GM18861 (cell line): ENCODE measurements around the gene ANTXR2.
"Not testable (repeated sequence)": the region's sequence is repeated elsewhere in the genome, so short reads cannot be mapped to it uniquely, and the experiment has no call there.

ENCODE experiments used
- ATAC-seq: cut with Tn5 transposase; IDR thresholded peaks from one replicate; pipeline ENCODE4 v1.9.1; 2021; ENCODE audit not compliant: unreplicated experiment

The ANTXR2 gene

DNA sequence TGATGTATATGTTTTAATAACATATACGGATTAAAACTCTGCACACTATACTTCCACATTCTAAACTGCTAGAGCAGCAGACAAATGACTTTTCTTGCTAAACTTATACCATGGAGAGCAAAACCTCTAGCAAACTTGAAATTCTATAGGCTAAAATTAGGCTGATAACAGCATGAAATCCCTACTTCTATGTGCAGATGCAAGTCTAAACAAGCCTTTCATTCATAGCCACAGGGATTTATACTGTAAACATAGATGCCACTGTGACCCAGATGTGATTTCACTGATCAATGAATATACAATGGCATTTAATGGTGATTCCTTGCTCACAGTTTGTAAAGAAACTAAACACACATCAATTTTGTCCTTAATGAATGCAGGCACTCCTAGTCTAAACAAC is 151.0 kb downstream of the ANTXR2 start:
- no peak for ATAC-seq

DNA sequence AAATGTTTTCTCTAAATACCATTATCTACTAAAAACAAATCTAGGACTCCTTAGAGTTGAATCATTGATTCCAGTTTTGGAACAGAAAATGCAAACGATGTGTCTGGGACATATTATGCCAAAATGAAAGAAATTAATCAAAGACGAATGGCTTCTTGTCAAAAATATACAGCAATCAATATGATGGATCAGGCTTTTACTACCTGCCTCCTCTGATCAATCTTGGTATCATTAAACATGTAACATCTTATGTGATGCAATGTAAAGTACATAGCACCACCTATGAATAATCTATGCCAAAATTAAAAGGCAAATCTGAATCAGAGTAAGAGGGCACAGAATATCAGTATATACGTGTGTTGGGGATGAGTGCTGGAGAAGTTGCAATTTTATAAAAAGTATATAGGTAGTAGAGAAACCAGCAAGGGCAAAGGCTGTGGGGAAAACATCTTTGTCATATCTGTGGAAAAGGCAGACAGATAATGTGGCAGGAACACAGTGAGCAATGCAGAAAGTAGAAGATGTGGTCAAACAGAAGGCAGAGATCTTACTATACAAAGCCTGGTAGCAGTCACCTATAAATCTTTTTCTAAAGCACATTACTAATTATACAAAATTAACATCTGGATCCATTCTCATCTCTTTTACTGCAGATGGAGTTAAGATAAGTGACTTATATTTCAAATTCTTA is 152.7 kb downstream of the ANTXR2 start:
- no peak for ATAC-seq

DNA sequence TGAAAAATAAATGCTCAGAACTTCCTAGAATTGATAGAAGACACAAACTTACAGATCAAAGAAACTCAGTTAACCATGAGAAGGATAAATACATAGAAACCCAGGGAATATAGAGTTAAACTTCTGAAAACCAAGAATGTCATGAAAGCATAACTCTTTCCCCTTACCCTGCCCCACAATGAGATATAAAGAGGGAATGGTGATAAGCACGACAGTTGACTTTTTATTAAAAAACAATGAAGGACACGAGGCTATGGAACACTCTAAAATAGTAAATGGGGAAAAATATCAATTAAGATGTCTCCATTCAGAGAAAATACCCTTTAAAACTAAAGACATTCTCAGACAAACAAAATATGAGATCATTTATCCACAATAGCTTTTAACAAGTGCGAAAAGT is 154.7 kb downstream of the ANTXR2 start:
- no peak for ATAC-seq

- ATAC-seq = peak; percentile 75
Observed at GRCh38 chr4:79917246-79917645, 155.8 kb downstream of the ANTXR2 start.

- no peak for ATAC-seq
Observed at GRCh38 chr4:79915246-79915645, 157.8 kb downstream of the ANTXR2 start.

GRCh38 chr4:79913581-79913980 is 159.4 kb downstream of the ANTXR2 start:
- ATAC-seq = no peak

GRCh38 chr4:79907001-79907400 is 166.0 kb downstream of the ANTXR2 start:
- no peak for ATAC-seq

DNA sequence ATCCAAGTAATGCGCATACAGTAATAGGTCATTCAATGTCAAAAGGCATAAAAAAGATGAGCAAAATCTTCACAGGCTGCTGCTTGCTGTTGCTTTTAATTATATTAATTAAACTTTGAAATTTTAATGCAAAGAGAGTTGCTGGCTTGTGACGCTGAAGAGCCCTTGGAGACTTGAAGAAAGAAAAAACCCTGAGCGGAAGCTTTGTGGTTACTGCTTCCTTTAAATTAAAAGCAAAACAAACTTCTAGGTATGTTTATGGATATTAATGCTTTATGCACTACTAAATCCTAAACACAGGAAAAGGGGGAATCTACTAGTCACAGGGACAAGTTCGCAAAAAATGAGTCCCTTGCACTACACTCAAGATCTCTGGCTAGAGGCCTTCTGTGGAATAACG is 166.7 kb downstream of the ANTXR2 start:
- ATAC-seq = no peak

GRCh38 chr4:79905212-79905611 is 167.8 kb downstream of the ANTXR2 start:
- no peak for ATAC-seq

DNA sequence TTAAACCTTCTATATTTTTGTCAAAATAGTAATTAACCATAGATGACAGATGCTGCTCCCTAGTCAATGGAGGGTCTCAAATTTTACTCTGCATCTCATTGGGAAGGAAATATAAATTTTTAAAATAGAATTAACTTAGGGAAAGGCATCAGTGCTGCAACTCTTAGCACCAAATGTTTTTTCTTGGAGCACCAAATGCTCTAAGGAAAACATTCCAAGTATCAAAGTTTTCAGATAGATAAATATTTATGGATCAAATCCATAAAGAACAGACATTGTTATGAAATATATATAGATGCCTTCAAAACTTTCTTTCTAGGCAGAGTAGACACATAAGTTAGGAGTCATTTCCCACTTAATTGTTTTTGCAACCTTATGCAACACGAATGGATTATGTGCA is 168.7 kb downstream of the ANTXR2 start:
- no peak for ATAC-seq

DNA sequence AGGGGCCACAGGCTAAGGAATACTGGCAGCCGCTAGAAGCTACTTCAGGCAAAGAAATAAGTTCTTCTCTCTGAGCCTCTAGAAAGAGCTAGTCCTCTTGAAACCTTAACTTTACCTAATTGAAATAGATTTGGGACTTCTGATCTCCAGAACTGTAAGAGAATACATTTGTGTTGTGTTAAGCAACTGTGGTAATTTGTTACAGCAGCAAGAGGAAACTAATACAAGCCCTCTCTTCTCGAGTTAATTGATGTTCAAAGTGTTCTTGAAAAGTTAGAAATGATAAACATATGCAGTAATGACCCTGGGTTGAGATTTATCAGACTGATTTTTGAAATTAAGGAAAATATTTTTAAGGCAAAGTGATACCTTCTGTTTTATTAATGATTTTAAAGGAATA is 172.8 kb downstream of the ANTXR2 start:
- no peak for ATAC-seq

- no peak for ATAC-seq
Observed at GRCh38 chr4:79899481-79899880, 173.5 kb downstream of the ANTXR2 start.

DNA sequence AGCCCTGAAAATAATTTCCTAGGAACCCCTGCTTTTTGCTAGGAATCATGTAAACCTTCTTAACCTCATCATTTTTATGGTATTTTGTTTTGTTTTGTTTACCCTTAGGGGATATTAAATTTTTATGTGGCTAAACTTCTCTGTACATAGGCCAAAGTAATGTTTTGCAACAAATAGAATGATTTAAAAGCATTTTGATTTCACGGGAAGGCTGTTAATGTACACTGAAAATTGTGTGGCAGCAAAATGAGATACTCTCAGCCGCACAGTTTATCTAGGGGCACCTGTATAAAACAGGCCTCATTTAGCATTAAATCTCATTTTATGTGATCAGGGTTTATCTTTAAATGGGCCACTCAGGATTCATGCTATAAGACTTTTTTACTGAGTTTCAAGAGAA is 175.0 kb downstream of the ANTXR2 start:
- no peak for ATAC-seq

DNA sequence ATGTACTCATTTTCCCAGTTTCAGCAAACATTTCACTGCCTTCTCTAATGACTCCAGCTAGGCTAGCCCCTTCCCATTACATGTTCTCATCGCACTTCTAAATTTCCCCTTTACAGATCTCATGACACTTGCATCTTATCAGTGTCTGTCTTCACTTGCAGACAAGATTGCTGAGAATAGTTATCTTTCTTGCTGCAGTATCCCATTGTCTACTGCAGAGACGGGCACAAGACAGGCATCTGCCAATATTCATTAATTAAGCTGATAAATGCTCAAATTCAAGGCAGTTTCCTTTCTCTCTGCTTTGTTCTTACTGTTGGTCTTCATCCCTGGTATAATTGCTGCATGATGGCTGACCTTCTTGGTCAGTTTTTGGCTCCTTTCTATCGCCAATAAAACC is 175.9 kb downstream of the ANTXR2 start:
- no peak for ATAC-seq

GRCh38 chr4:79893456-79893855 is 179.6 kb downstream of the ANTXR2 start:
- ATAC-seq = no peak

GRCh38 chr4:79889026-79889425 is 184.0 kb downstream of the ANTXR2 start:
- not testable (repeated sequence) for ATAC-seq

DNA sequence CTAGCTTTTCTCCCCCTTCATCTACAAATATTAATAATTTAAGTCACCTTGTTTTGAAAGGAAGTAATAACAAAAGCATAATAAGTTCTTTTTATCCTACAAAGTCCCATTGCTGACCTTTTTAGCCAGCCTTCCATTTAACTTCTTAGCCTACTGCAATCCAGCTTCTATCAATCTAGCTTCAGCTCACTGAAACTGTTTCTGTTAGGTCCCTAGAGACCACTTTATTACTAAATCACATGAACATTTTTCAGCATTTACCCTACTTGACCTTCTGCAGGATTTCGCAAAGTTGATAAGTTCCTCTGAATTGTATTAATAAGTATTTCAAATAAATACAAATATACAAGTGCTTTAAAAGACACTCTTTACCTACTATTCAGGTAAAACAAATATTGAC is 186.5 kb downstream of the ANTXR2 start:
- no peak for ATAC-seq

DNA sequence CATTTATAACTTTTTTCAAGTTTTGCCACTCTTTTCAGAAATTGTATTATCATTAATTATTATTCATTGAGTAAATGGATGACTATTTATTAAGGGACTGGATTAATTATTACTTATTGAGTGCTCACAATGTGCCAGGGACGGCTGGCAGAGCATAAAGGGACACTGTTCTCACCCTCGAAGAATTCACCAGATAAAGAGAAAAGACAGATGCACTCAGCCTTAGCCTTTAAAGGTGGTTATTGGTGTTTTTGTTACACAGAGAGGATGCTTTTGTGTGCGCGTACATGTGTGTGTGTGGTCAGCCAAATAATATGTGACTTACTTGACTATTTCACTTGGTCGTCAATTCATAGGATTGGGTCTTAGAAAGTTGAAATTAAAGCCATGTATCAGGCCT is 187.0 kb downstream of the ANTXR2 start:
- ATAC-seq = no peak

GRCh38 chr4:79883290-79883689 is 189.7 kb downstream of the ANTXR2 start:
- ATAC-seq = no peak

- ATAC-seq = no peak
Observed at GRCh38 chr4:79882806-79883205, 190.2 kb downstream of the ANTXR2 start.

- no peak for ATAC-seq
Observed at GRCh38 chr4:79881407-79881806, 191.6 kb downstream of the ANTXR2 start.

GRCh38 chr4:79877511-79877910 is 195.5 kb downstream of the ANTXR2 start:
- no peak for ATAC-seq

GRCh38 chr4:79875344-79875899 is 197.6 kb downstream of the ANTXR2 start:
- ATAC-seq = no peak
